ENCODE measurements around the gene GPLD1. TPM values are rescaled to one million over a fixed set of nuclear protein-coding genes. Genes with fewer than 3 reads are reported as not detected.
"Not testable (repeated sequence)": the region's sequence is repeated elsewhere in the genome, so short reads cannot be mapped to it uniquely, and the experiment has no call there.

Gene GPLD1
- total RNA-seq, 1 experiment from 2014 or later = 0.22 TPM

- not testable (repeated sequence) for DNase-seq (ENCODE audit: low read depth)
These were observed 106.4 kb downstream of the GPLD1 start for GRCh38 chr6:24382891-24383494.

- no peak for DNase-seq (ENCODE audit: low read depth)
These were observed 107.2 kb downstream of the GPLD1 start for GRCh38 chr6:24382220-24382540.

DNA sequence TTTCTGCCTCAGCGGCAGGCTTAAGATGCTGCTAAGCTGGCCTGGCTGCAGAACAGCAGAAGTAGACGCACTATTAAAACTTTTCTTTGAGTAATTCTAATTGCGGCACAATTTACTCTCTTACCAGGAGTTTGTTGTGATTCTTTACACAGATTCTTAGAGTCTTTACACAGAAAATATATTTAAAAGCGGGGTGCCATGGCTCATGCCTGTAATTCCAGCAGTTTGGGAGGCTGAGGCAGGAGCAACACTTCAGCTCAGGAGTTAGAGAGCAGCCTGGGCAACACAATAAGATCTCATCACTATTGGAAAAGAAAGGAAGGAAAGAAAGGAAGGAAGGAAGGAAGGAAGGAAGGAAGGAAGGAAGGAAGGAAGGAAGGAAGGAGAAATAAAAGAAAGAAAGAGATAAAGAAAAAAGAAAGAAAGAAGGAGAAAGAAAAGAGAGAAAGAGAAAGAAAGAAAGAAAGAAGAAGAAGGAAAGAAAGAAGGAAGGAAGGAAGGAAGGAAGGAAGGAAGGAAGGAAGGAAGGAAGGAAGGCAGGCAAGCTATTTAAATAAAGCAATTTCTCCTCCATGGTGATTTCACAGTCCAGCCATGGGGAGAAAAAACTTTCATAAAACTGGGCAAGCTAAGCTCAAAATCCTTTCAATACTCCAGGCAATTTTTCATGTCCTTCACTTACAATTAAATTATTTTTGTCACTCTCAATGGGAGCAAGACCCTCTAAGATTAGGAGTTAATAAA lies 107.7 kb downstream of the GPLD1 start:
- DNase-seq (ENCODE audit: low read depth) = no peak

DNA sequence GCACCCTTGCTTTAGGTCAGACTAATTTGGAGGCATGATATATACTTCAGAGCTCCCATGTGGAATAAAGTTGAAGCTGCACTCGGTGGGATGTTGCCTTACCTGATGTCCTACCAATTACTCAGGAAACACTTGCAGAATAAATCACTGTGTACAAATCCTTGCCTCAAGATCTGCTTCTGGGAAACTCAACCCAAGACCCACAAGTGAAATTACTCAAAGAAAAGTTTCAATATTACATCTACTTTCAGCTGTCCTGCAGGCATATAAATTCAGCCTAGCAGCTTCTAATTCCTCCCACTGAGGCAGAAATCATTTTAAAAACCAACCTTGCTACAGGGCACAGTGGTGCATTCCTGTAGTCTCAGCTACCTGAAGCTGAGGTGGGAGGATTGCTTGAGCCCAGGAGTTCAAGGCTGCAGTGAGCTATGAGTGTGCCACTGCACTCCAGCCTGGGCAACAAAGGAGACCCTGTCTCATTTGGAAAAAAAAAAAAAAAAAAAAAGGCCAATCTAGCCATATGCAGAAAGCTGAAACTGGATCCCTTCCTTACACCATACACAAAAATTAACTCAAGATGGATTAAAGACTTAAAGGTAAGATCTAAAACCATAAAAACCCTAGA lies 110.8 kb downstream of the GPLD1 start:
- no peak for DNase-seq (ENCODE audit: low read depth)

Other genes with a start within 250 kb of the GPLD1 start
- 0.10 and 0.20 TPM in 2 replicates for gene DCDC2, start 131.5 kb downstream of the GPLD1 start, total RNA-seq (2014; rRNA removed; shearing (Covaris generic))
- 44.8 and 57.8 TPM in 2 replicates for gene MRS2, start 86.6 kb downstream of the GPLD1 start, total RNA-seq (2014; rRNA removed; shearing (Covaris generic))
- 1.8 and 3.0 TPM in 2 replicates for gene ALDH5A1, start 5.4 kb upstream of the GPLD1 start, total RNA-seq (2014; rRNA removed; shearing (Covaris generic))
- gene KIAA0319, start 156.6 kb upstream of the GPLD1 start, total RNA-seq (2014; rRNA removed; shearing (Covaris generic)) = 0.02 and 0.07 TPM in 2 replicates
- 29.0 and 51.6 TPM in 2 replicates for gene TDP2, start 177.3 kb upstream of the GPLD1 start, total RNA-seq (2014; rRNA removed; shearing (Covaris generic))
- 12.0 and 23.1 TPM in 2 replicates for gene ACOT13, start 177.5 kb upstream of the GPLD1 start, total RNA-seq (2014; rRNA removed; shearing (Covaris generic))
- 181 and 379 TPM in 2 replicates for gene C6orf62, start 229.6 kb upstream of the GPLD1 start, total RNA-seq (2014; rRNA removed; shearing (Covaris generic))

Measured in M059J (cell line).